ENCODE results near the gene ACBD6. TPM values are rescaled to one million over a fixed set of nuclear protein-coding genes. Genes with fewer than 3 reads are reported as not detected.

Gene ACBD6
- total and polyA plus RNA-seq, 2 of the 4 experiments (the other 2 are of a cell fraction) = 52.5 to 59.1 TPM

DNA sequence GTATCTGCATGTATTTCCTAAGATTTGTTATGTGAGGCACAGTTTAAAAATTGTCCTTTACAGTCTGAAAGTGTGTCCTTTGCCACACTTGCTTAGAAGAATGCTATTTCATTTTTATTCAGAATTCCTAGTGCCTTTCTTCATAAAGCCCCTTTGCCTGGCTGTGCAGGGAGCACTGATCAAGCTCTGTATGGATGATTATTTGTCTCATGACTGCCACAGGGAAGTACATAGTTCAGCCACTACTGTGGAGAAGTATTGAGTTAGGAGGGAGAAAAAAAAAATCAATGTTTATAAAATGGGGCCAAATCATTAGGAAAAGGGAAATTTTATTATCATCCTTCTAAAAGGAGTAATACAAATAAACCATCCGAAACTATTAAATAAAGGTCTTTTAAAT is 220.9 kb downstream of the ACBD6 start:
- Histone ChIP-seq H4K91ac (ENCODE audit: insufficient read depth, low read depth, low read length) (no peak overlapping the region), H3K4me1 (ENCODE audit: control insufficient read depth, insufficient read depth, low read length) (peaks cover 2% of the 10 kb centered on the region; the same call in 1 of the 2 replicates), H2BK15ac (ENCODE audit: low read depth, low read length) (no peak overlapping the region), H2BK20ac (ENCODE audit: low read depth, low read length) (no peak overlapping the region), H4K5ac (ENCODE audit: low read depth, low read length) (no peak overlapping the region), H3K36me3 (ENCODE audit: control insufficient read depth, insufficient read depth, low read length) (peaks cover 13% of the 10 kb centered on the region), H3K14ac (replicated peaks; ENCODE audit: low read depth, low read length) (no peak overlapping the region), H4K8ac (ENCODE audit: low read depth in 2 of 2, low read length in 2 of 2) (no peak overlapping the region), H3K27me3 (ENCODE audit: control insufficient read depth, insufficient read depth, low read length) (no peaks in the 10 kb centered on the region), H3K56ac (ENCODE audit: extremely low read depth, insufficient read depth, low read length) (no peak overlapping the region), H2BK5ac (ENCODE audit: low read depth, low read length, poor library complexity, severe bottlenecking) (no peak overlapping the region), H3K9ac (ENCODE audit: low read depth, low read length) (no peak overlapping the region), H2BK120ac (ENCODE audit: low read depth, low read length) (no peak overlapping the region), H3K4me3 (ENCODE audit: insufficient read depth, low read depth, low read length) (no peak overlapping the region), H3K4me2 (ENCODE audit: low read depth, low read length) (no peak overlapping the region), H2AK9ac (replicated peaks; ENCODE audit: low read depth, low read length, poor library complexity) (no peak overlapping the region), H3K18ac (ENCODE audit: low read depth, low read length) (no peak overlapping the region), H2AFZ (replicated peaks; ENCODE audit: low read length, poor library complexity) (no peak overlapping the region), H3K23ac (ENCODE audit: low read depth, low read length) (no peak overlapping the region), H3K79me1 (ENCODE audit: low read depth in 1 of 2, low read length in 2 of 2) (no peaks in the 10 kb centered on the region), H4K20me1 (ENCODE audit: insufficient read depth, low read length) (peaks cover 3% of the 10 kb centered on the region; the same call in 1 of the 2 replicates), H3K4ac (ENCODE audit: low read depth, low read length) (no peak overlapping the region), H3K9me3 (ENCODE audit: control insufficient read depth, insufficient read depth, low read length) (no peaks in the 10 kb centered on the region), H3K27ac (ENCODE audit: insufficient read depth, low read length) (no peak overlapping the region), H2AK5ac (ENCODE audit: low read depth, low read length) (no peak overlapping the region), H3K9me1 (ENCODE audit: insufficient read depth, low read length) (peaks cover 10% of the 10 kb centered on the region)
- TF ChIP-seq RCOR1 (IDR thresholded peaks at IDR 0.05; ENCODE audit: insufficient replicate concordance, low read length) (no peak), CHD1 (IDR thresholded peaks at IDR 0.05; ENCODE audit: low read depth, low read length) (no peak), POLR2A (IDR thresholded peaks at IDR 0.05; ENCODE audit: low read depth, low read length) (no peak), NFE2L2 (IDR thresholded peaks at IDR 0.05; ENCODE audit: low read depth, low read length) (no peak), MXI1 (IDR thresholded peaks at IDR 0.05; ENCODE audit: borderline replicate concordance, low read depth, low read length) (no peak), MAFK (IDR thresholded peaks at IDR 0.05; ENCODE audit: low read depth, low read length) (no peak), SMC3 (IDR thresholded peaks at IDR 0.05; ENCODE audit: low read depth, low read length) (no peak), CEBPB (IDR thresholded peaks at IDR 0.05; ENCODE audit: low read depth, low read length) (no peak)
- TF ChIP-seq, protein P1, sequence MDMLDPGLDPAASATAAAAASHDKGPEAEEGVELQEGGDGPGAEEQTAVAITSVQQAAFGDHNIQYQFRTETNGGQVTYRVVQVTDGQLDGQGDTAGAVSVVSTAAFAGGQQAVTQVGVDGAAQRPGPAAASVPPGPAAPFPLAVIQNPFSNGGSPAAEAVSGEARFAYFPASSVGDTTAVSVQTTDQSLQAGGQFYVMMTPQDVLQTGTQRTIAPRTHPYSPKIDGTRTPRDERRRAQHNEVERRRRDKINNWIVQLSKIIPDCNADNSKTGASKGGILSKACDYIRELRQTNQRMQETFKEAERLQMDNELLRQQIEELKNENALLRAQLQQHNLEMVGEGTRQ (IDR thresholded peaks at IDR 0.05; ENCODE audit: low read depth, low read length) = no peak
- TF ChIP-seq, protein P2, sequence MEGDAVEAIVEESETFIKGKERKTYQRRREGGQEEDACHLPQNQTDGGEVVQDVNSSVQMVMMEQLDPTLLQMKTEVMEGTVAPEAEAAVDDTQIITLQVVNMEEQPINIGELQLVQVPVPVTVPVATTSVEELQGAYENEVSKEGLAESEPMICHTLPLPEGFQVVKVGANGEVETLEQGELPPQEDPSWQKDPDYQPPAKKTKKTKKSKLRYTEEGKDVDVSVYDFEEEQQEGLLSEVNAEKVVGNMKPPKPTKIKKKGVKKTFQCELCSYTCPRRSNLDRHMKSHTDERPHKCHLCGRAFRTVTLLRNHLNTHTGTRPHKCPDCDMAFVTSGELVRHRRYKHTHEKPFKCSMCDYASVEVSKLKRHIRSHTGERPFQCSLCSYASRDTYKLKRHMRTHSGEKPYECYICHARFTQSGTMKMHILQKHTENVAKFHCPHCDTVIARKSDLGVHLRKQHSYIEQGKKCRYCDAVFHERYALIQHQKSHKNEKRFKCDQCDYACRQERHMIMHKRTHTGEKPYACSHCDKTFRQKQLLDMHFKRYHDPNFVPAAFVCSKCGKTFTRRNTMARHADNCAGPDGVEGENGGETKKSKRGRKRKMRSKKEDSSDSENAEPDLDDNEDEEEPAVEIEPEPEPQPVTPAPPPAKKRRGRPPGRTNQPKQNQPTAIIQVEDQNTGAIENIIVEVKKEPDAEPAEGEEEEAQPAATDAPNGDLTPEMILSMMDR (conservative IDR thresholded peaks at IDR 0.05; ENCODE audit: low read depth, low read length) = no peak
- in situ Hi-C loops (cut with MboI; ENCODE audit: low sequenced_read_pairs) = no loop called here
- ChIA-PET POLR2A (ENCODE audit: unreplicated experiment) (no interaction called here), CTCF (no interaction called here)
- WGBS, 2 experiments (ENCODE audit: extremely low coverage in 2 of 2, insufficient read length in 1 of 2) = no CpG with 5 or more reads among the region's 1 CpG
- no peak for ATAC-seq (ENCODE audit: low read depth)
- no TSS peak for BruUV-seq (replicated peaks)
- intact Hi-C loops (cut with micrococcal nuclease) = loop anchor here (5.0 kb wide), 1 partner anchor 61 kb away; no protein-coding TSS in a partner anchor
- no peak for DNase-seq
- dilution Hi-C loops (cut with HindIII; ENCODE audit: low sequenced_read_pairs, unreplicated experiment) = no loop called here
